Fibroblast of lung (primary cell): ENCODE data around the gene GPR155. TPM values are rescaled to one million over a fixed set of nuclear protein-coding genes. Genes with fewer than 3 reads are reported as not detected.

Experiments
- DNase-seq, 2 donors: peaks; one replicate each; pipeline versions ENCODE4 v3.0.0 to v3.0.0-alpha.2; 2010; ENCODE audit warnings: low read depth in 2 of 2
- H2AFZ ChIP-seq: 2 replicates; pipeline ENCODE4 v1.5.1; 2012; ENCODE audit warnings: low read length, control low read depth, inconsistent platforms
- H3K27ac ChIP-seq: 2 replicates; pipeline ENCODE4 v1.5.1; 2011; ENCODE audit warnings: low read length, control low read depth; ENCODE audit not compliant: insufficient read depth
- H3K27me3 ChIP-seq: 2 replicates; pipeline ENCODE4 v1.5.1; 2011; ENCODE audit warnings: mild to moderate bottlenecking, low read length; ENCODE audit not compliant: control insufficient read depth, insufficient read depth
- H3K36me3 ChIP-seq: 2 replicates; pipeline ENCODE4 v1.5.1; 2011; ENCODE audit warnings: low read length; ENCODE audit not compliant: control insufficient read depth, insufficient read depth
- H3K4me1 ChIP-seq: 2 replicates; pipeline ENCODE4 v1.5.1; 2011; ENCODE audit warnings: low read length; ENCODE audit not compliant: control insufficient read depth, insufficient read depth; ENCODE audit errors: extremely low read depth
- H3K4me2 ChIP-seq: 2 replicates; pipeline ENCODE4 v1.5.1; 2011; ENCODE audit warnings: low read length, control low read depth; ENCODE audit not compliant: insufficient read depth; ENCODE audit errors: extremely low read depth
- H3K4me3 ChIP-seq, 4 experiments: fragments of 200-600 bp in 1 of 4; sonication (generic) in 1 of 4; replicated peaks in 1 of 4; 2 replicates each; pipeline ENCODE4 v1.5.1; 2011 to 2016; ENCODE audit warnings: low read length in 4 of 4, low read depth in 3 of 4, mild to moderate bottlenecking in 3 of 4, control low read depth in 2 of 4, inconsistent platforms in 1 of 4, mixed read lengths in 1 of 4; ENCODE audit not compliant: insufficient read depth in 1 of 4; ENCODE audit errors: control extremely low read depth in 1 of 4
- H3K79me2 ChIP-seq: 2 replicates; pipeline ENCODE4 v1.5.1; 2012; ENCODE audit warnings: mild to moderate bottlenecking, low read length, inconsistent platforms; ENCODE audit not compliant: control insufficient read depth, insufficient read depth
- H3K9ac ChIP-seq: 2 replicates; pipeline ENCODE4 v1.5.1; 2011; ENCODE audit warnings: mild to moderate bottlenecking, low read length, control low read depth; ENCODE audit not compliant: insufficient read depth
- H3K9me3 ChIP-seq: 2 replicates; pipeline ENCODE4 v1.5.1; 2012; ENCODE audit warnings: low read depth, low read length; ENCODE audit not compliant: control insufficient read depth, insufficient read depth
- H4K20me1 ChIP-seq: 2 replicates; pipeline ENCODE4 v1.5.1; 2011; ENCODE audit warnings: low read length; ENCODE audit not compliant: control insufficient read depth, insufficient read depth; ENCODE audit errors: extremely low read depth
- EZH2 ChIP-seq: IDR thresholded peaks from 2 replicates; pipeline ENCODE4 v1.5.1; 2012; ENCODE audit warnings: low read length, control low read depth, mild to moderate bottlenecking; ENCODE audit errors: missing control alignments
- polyA plus RNA-seq, 2 donors: library from polyadenylated mRNA; depleted of rRNA in 1 of 2; stranded (reverse) in 1 of 2; unstranded in 1 of 2; fragments of >200 nt; gene quantifications; 2 replicates each; pipeline ENCODE4 v1.2.1, GENCODE V29; 2011 to 2012; ENCODE audit warnings: missing spikeins in 1 of 2
- total RNA-seq: library from RNA; depleted of rRNA; stranded (reverse); fragments of >200 nt; gene quantifications from 2 replicates; pipeline ENCODE4 v1.2.1, GENCODE V29; 2014
- TF ChIP-seq, protein P1 (sequence below), 2 donors: IDR thresholded peaks in 1 of 2; conservative IDR thresholded peaks in 1 of 2; 1 replicate in 1 of 2; 2 replicates in 1 of 2; pipeline ENCODE4 v1.5.1; 2011 to 2012; ENCODE audit warnings: low read length in 2 of 2, control low read depth in 1 of 2, inconsistent platforms in 1 of 2, low read depth in 1 of 2, mild to moderate bottlenecking in 1 of 2

Gene GPR155
- total and polyA plus RNA-seq, 2 donors (not counting 1 experiment from before 2014, with no cell fraction given) = 5.1 to 6.4 TPM

DNA sequence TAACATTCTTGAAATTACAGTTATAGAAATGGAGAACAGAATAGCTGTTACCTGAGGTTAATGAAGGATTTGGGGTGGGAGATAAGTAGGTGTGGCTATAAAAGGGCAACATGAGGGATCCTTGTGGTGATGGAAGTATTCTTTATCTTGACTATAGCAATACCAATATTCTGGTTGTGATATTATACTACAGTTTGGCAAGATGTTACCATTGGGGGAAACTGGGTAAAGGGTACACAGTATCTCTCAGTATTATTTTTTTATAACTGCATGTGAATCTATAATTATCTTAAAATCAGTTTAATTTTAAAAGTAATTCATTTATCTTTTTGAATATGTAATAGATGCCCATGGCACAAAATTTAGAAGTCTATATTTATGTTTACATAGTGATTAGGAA is 83.2 kb downstream of the GPR155 start:
- Histone ChIP-seq H3K9ac (no peak overlapping the region), H3K27me3 (no peaks in the 10 kb centered on the region), H3K9me3 (no peaks in the 10 kb centered on the region), H3K4me2 (no peak overlapping the region), H3K27ac (no peak overlapping the region), H3K79me2 (no peaks in the 10 kb centered on the region), H3K4me3 (no peak overlapping the region), H2AFZ (no peak overlapping the region), H4K20me1 (no peaks in the 10 kb centered on the region), H3K36me3 (no peaks in the 10 kb centered on the region), H3K4me1 (no peaks in the 10 kb centered on the region)
- no peak for TF ChIP-seq EZH2
- TF ChIP-seq, protein P1, sequence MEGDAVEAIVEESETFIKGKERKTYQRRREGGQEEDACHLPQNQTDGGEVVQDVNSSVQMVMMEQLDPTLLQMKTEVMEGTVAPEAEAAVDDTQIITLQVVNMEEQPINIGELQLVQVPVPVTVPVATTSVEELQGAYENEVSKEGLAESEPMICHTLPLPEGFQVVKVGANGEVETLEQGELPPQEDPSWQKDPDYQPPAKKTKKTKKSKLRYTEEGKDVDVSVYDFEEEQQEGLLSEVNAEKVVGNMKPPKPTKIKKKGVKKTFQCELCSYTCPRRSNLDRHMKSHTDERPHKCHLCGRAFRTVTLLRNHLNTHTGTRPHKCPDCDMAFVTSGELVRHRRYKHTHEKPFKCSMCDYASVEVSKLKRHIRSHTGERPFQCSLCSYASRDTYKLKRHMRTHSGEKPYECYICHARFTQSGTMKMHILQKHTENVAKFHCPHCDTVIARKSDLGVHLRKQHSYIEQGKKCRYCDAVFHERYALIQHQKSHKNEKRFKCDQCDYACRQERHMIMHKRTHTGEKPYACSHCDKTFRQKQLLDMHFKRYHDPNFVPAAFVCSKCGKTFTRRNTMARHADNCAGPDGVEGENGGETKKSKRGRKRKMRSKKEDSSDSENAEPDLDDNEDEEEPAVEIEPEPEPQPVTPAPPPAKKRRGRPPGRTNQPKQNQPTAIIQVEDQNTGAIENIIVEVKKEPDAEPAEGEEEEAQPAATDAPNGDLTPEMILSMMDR (conservative IDR thresholded peaks at IDR 0.05 in 1 of 2, IDR thresholded peaks at IDR 0.05 in 1 of 2; ENCODE audit: low read depth in 1 of 2, low read length in 2 of 2) = no peak
- no peak for DNase-seq

DNA sequence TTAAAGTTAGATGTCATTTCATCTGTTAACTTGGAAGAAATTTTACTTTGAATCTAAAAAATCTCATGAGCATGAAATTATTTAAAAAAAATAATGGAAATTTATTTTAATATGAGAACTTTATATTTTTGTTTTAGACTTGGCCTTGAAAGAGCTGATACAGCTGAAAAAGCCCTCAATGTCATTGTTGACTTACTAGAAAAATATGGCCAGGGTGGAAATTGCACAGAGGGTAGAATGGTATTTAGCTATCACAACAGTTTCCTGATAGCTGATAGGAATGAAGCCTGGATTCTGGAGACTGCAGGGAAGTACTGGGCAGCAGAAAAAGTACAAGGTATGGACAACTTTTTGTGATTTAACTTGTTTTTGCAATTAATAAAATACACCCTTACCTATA is 86.0 kb downstream of the GPR155 start:
- H3K4me1 ChIP-seq = peaks cover 5% of the 10 kb centered on the region
- H4K20me1 ChIP-seq = no peaks in the 10 kb centered on the region
- H3K79me2 ChIP-seq = peaks cover 2% of the 10 kb centered on the region
- H3K27ac ChIP-seq = no peak overlapping the region
- H3K4me3 ChIP-seq = no peak overlapping the region
- no peaks in the 10 kb centered on the region for H3K9me3 ChIP-seq
- H3K4me2 ChIP-seq = no peak overlapping the region
- DNase-seq = no peak
- no peaks in the 10 kb centered on the region for H3K27me3 ChIP-seq
- no peak overlapping the region for H3K9ac ChIP-seq
- no peaks in the 10 kb centered on the region for H3K36me3 ChIP-seq
- no peak overlapping the region for H2AFZ ChIP-seq
- TF ChIP-seq EZH2 = no peak
- TF ChIP-seq, protein P1 (conservative IDR thresholded peaks at IDR 0.05 in 1 of 2, IDR thresholded peaks at IDR 0.05 in 1 of 2; ENCODE audit: low read depth in 1 of 2, low read length in 2 of 2) = no peak

DNA sequence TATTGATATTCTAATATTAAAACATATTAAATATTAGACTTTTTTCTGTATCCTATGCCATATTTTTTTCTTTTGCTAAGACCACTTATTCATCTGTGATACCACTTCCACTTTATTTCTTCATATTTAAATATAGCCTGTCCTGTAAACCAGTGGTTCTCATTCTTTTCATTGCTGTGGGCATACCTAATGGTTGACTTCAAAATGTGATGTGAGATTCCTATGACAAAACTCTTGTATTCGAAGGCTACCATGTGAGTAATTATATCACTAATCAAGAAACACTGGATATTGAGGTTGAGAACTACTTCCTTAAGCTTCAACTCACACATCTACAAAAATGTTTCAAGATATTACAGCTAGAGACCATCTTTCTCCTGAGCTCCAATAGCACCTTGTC is 87.7 kb downstream of the GPR155 start:
- H3K4me2 ChIP-seq = no peak overlapping the region
- H3K79me2 ChIP-seq = peaks cover 14% of the 10 kb centered on the region
- no peak overlapping the region for H3K9ac ChIP-seq
- no peaks in the 10 kb centered on the region for H4K20me1 ChIP-seq
- H2AFZ ChIP-seq = no peak overlapping the region
- H3K4me1 ChIP-seq = peaks cover 7% of the 10 kb centered on the region
- no peaks in the 10 kb centered on the region for H3K9me3 ChIP-seq
- DNase-seq = peak in 1 of 2 donors; percentile 71
- no peak overlapping the region for H3K4me3 ChIP-seq
- no peaks in the 10 kb centered on the region for H3K27me3 ChIP-seq
- TF ChIP-seq, protein P1 (conservative IDR thresholded peaks at IDR 0.05 in 1 of 2, IDR thresholded peaks at IDR 0.05 in 1 of 2; ENCODE audit: low read depth in 1 of 2, low read length in 2 of 2) = no peak
- TF ChIP-seq EZH2 = no peak
- no peak overlapping the region for H3K27ac ChIP-seq
- H3K36me3 ChIP-seq = no peaks in the 10 kb centered on the region
